Muscle layer of duodenum (tissue), 2 donors: ENCODE data around the gene RIPK3.
"Not testable (repeated sequence)": the region's sequence is repeated elsewhere in the genome, so short reads cannot be mapped to it uniquely, and the experiment has no call there.

Experiments used
- H3K27ac ChIP-seq: one replicate; pipeline ENCODE4 v1.7.0; 2013; ENCODE audit warnings: mild to moderate bottlenecking, low read length
- H3K27me3 ChIP-seq: one replicate; pipeline ENCODE4 v1.7.0; 2013; ENCODE audit warnings: low read depth, mild to moderate bottlenecking, control low read depth, low read length
- H3K36me3 ChIP-seq, 2 donors: one replicate each; pipeline ENCODE4 v1.7.0; 2013; ENCODE audit warnings: low read length in 2 of 2, control low read depth in 1 of 2, mild to moderate bottlenecking in 1 of 2; ENCODE audit not compliant: insufficient read depth in 2 of 2, control insufficient read depth in 1 of 2
- H3K4me1 ChIP-seq, 2 donors: one replicate each; pipeline ENCODE4 v1.7.0; 2013; ENCODE audit warnings: low read length in 2 of 2, mild to moderate bottlenecking in 2 of 2, control low read depth in 1 of 2, moderate library complexity in 1 of 2; ENCODE audit not compliant: insufficient read depth in 2 of 2, control insufficient read depth in 1 of 2
- H3K4me3 ChIP-seq, 2 donors: one replicate each; pipeline ENCODE4 v1.7.0; 2013; ENCODE audit warnings: low read length in 2 of 2, low read depth in 1 of 2, mild to moderate bottlenecking in 1 of 2
- H3K9me3 ChIP-seq, 2 donors: one replicate each; pipeline ENCODE4 v1.7.0; 2013; ENCODE audit warnings: low read length in 2 of 2, control low read depth in 1 of 2, mild to moderate bottlenecking in 1 of 2; ENCODE audit not compliant: control insufficient read depth in 1 of 2
- donor health status: healthy.

Gene RIPK3

DNA sequence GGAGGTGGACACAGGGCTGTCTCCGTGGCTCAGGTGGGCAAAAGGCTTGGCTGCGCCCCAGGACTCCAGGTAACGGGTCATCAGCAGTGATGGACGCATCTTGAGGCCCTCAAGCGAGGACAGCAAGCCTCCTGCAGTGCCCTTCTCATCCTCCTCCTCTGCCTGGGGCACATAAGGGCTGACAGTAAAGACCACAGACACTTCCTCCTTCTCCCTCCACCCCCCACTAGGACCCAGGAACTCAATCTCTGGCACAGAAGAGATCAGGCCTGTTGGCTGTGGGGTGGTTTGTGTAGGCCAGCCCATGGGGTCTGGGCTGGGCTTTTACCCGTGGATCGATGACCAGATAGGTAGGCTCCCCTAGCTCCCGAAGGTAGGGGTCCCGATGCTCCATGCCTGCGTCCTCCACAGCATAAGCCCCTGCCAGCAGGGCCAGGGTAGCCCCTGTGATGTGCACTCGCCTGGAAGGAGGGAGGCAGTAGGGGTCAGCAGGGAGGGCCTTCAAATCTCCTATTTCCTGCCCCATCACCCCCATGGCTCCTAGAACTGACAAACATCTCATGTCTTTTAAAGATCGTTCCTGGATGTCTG, 10.6 kb downstream of the RIPK3 start:
- Histone ChIP-seq H3K4me1 (peaks cover 13 to 31% of the 10 kb centered on the region in 2 donors), H3K9me3 (no peaks in the 10 kb centered on the region), H3K27me3 (no peaks in the 10 kb centered on the region), H3K27ac (no peak overlapping the region), H3K36me3 (no peaks in the 10 kb centered on the region), H3K4me3 (no peak overlapping the region)

DNA sequence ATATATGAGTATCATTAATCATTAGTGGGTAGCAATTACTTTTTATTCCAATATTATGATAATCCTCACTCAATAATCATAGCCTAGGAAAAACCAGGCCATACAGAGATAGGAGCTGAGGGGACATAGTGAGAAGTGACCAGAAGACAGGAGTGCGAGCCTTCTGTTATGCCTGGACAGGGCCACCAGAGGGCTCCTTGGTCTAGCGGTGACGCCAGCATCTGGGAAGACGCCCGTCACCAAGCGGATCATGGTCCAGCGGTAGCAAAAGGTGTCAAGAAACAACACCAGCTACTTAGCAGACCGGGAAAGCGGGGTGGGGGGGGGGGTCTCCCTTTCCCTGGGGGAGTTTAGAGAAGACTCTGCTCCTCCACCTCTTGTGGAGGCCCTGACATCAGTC, 11.9 kb downstream of the RIPK3 start:
- not testable (repeated sequence) for H3K9me3 ChIP-seq, H3K4me3 ChIP-seq, H3K27me3 ChIP-seq, H3K27ac ChIP-seq, H3K36me3 ChIP-seq
- H3K4me1 ChIP-seq: peaks cover 9 to 25% of the 10 kb centered on the region in 2 donors

GRCh38 chr14:24327303-24327702, 12.5 kb downstream of the RIPK3 start:
- H3K27me3 ChIP-seq: no peaks in the 10 kb centered on the region
- H3K4me3 ChIP-seq: no peak overlapping the region
- no peaks in the 10 kb centered on the region for H3K36me3 ChIP-seq
- H3K27ac ChIP-seq: no peak overlapping the region
- peaks cover 8 to 19% of the 10 kb centered on the region in 2 donors for H3K4me1 ChIP-seq
- no peaks in the 10 kb centered on the region for H3K9me3 ChIP-seq

DNA sequence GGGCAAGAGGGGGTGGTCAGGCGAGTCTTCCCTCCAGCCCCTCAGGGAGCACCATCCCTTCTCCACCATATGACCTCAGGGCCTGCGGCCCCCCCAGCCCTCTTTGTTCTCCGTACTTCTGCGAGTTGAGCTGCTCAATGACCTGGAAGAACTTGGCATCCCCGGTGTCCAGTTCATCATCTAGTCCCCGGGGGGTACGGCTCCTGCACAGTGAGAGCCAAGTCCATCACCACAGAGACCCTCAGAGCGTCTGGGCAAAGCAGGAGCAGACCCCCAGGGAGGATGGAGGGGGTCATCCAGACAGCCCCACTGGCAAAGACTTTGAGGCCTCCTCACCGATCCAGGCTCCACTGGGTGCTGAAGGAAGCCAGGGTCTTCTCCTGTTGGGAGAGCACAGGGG, 13.8 kb downstream of the RIPK3 start:
- H3K27ac ChIP-seq: no peak overlapping the region
- no peaks in the 10 kb centered on the region for H3K9me3 ChIP-seq

GRCh38 chr14:24325041-24325530, 14.7 kb downstream of the RIPK3 start:
- Histone ChIP-seq H3K4me3 (no peak overlapping the region), H3K9me3 (no peaks in the 10 kb centered on the region), H3K27me3 (peaks cover 3% of the 10 kb centered on the region), H3K4me1 (peaks cover 4 to 12% of the 10 kb centered on the region in 2 donors), H3K27ac (no peak overlapping the region), H3K36me3 (no peaks in the 10 kb centered on the region)

More for the DNA sequence above, 13.8 kb downstream of the RIPK3 start:
- Histone ChIP-seq H3K27me3 (no peaks in the 10 kb centered on the region), H3K4me1 (peaks cover 4 to 12% of the 10 kb centered on the region in 2 donors), H3K36me3 (no peaks in the 10 kb centered on the region), H3K4me3 (no peak overlapping the region)

GRCh38 chr14:24324024-24324423, 15.8 kb downstream of the RIPK3 start:
- H3K36me3 ChIP-seq: no peaks in the 10 kb centered on the region
- H3K9me3 ChIP-seq: no peaks in the 10 kb centered on the region
- H3K4me1 ChIP-seq: peaks cover 0 to 8% of the 10 kb centered on the region in 2 donors
- peaks cover 4% of the 10 kb centered on the region for H3K27me3 ChIP-seq
- no peak overlapping the region for H3K27ac ChIP-seq
- no peak overlapping the region for H3K4me3 ChIP-seq

GRCh38 chr14:24323341-24323740, 16.4 kb downstream of the RIPK3 start:
- Histone ChIP-seq H3K27me3 (peaks cover 4% of the 10 kb centered on the region), H3K36me3 (no peaks in the 10 kb centered on the region)

DNA sequence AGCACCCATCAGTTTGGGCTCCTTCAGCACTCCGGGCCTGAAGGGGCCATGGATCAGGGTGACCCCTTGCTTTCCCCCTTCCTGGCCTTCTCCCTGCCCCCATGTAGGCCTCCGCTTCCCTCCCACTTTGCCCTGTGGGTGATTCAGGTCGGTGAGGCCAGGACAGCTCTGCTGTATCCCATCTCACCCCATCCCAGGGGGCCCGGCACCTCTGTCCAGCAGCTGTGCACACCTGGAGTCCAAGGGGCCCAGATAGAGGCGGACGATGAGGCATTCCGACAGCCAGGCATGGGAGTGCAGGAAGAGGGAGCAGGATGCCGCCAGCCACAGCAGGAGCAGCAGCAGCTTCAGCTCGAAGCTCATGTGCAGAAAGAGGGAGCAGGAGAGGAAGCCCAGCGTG, 17.1 kb downstream of the RIPK3 start:
- Histone ChIP-seq H3K9me3 (no peaks in the 10 kb centered on the region), H3K27ac (no peak overlapping the region), H3K4me1 (peaks cover 0 to 6% of the 10 kb centered on the region in 2 donors), H3K4me3 (no peak overlapping the region), H3K36me3 (no peaks in the 10 kb centered on the region), H3K27me3 (peaks cover 4% of the 10 kb centered on the region)

More at GRCh38 chr14:24323341-24323740, 16.4 kb downstream of the RIPK3 start:
- Histone ChIP-seq H3K4me3 (no peak overlapping the region), H3K4me1 (peaks cover 0 to 6% of the 10 kb centered on the region in 2 donors), H3K9me3 (no peaks in the 10 kb centered on the region), H3K27ac (no peak overlapping the region)

DNA sequence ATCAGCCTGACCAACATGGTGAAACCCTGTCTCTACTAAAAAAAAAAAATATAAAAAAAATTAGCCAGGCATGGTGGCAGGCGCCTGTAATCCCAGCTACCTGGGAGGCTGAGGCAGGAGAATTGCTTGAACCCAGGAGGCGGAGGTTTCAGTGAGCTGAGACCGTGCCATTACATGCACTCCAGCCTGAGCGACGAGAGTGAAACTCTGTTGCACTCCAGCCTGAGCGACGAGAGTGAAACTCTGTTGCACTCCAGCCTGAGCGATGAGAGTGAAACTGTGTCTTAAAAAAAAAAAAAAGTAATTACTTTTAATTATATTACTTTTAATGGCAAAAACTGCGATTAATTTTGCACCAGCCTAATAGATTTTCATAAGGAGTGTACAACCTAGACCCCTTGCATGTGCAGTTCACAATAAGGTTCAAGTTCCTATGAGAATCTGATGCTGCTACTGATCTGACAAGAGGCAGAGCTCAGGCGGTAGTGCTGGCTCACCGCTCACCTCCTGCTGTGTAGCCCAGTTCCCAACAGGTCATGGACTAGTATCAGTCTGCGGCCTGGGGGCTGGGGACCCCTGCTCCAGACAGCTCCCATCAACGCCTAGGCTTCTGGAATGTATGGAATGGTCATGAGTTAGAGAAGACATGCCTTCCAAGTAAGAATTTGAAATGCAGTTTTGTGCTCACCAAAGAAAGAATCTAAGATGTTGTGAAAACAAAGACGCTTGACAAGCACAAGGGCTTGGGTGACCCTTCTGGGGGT, 18.4 kb downstream of the RIPK3 start:
- Histone ChIP-seq H3K36me3 (no peaks in the 10 kb centered on the region), H3K9me3 (no peaks in the 10 kb centered on the region), H3K4me1 (peaks cover 0 to 5% of the 10 kb centered on the region in 2 donors), H3K27ac (no peak overlapping the region), H3K27me3 (peaks cover 4% of the 10 kb centered on the region), H3K4me3 (no peak overlapping the region)

GRCh38 chr14:24317141-24317928, 22.5 kb downstream of the RIPK3 start:
- peaks cover 9 to 11% of the 10 kb centered on the region in 2 donors for H3K4me1 ChIP-seq
- H3K27ac ChIP-seq: no peak overlapping the region
- H3K9me3 ChIP-seq: no peaks in the 10 kb centered on the region
- no peaks in the 10 kb centered on the region for H3K36me3 ChIP-seq
- H3K27me3 ChIP-seq: peaks cover 4% of the 10 kb centered on the region
- H3K4me3 ChIP-seq: no peak overlapping the region

GRCh38 chr14:24316597-24316950, 23.2 kb downstream of the RIPK3 start:
- no peaks in the 10 kb centered on the region for H3K9me3 ChIP-seq
- peaks cover 9 to 11% of the 10 kb centered on the region in 2 donors for H3K4me1 ChIP-seq
- no peak overlapping the region for H3K27ac ChIP-seq
- H3K4me3 ChIP-seq: peak overlapping the region in 1 of 2 donors; percentile 17
- H3K36me3 ChIP-seq: peaks cover 0 to 4% of the 10 kb centered on the region in 2 donors
- H3K27me3 ChIP-seq: peaks cover 4% of the 10 kb centered on the region
